Measurements from ENCODE around the gene CTXND2. TPM values are rescaled to one million over a fixed set of nuclear protein-coding genes. Genes with fewer than 3 reads are reported as not detected.

The CTXND2 gene
- total and polyA plus RNA-seq, 9 of the 15 experiments (the other 6 are each of a cell fraction or from before 2014, with no cell fraction given) = not detected

DNA sequence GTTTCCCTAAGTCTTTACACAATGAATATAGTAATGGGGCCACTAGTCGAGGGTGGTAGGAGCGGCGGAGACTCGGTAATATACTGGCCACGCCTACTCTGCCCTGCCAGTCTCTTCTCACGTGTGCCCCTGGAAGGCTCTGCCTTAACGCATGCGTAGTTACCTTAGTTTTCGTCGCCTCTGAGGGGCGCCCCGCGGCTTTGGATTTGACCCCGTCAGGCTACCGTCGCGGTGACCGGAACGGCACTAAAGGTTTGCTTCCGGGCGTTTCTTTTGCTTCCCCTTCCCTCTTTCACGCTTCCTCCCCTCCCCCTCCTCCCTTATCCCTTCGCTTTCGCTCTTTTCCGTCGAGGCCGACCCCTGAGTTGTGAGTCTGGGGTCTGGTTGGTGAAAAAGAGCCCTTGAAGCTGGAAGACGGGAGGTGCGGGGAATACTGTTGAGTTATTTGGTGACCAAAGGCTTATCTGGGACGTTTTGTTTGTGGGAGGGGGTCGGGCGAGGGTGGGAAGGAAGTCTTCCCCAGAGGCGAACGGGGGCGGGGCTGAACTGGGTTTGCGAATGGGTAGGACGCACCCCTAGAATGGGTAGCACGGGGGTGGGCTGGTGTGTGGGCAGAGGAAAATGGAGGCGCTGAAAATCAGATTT is 39.3 kb downstream of the CTXND2 start, which contains the start of gene SETDB1 (continued):
- TF ChIP-seq, protein P1, sequence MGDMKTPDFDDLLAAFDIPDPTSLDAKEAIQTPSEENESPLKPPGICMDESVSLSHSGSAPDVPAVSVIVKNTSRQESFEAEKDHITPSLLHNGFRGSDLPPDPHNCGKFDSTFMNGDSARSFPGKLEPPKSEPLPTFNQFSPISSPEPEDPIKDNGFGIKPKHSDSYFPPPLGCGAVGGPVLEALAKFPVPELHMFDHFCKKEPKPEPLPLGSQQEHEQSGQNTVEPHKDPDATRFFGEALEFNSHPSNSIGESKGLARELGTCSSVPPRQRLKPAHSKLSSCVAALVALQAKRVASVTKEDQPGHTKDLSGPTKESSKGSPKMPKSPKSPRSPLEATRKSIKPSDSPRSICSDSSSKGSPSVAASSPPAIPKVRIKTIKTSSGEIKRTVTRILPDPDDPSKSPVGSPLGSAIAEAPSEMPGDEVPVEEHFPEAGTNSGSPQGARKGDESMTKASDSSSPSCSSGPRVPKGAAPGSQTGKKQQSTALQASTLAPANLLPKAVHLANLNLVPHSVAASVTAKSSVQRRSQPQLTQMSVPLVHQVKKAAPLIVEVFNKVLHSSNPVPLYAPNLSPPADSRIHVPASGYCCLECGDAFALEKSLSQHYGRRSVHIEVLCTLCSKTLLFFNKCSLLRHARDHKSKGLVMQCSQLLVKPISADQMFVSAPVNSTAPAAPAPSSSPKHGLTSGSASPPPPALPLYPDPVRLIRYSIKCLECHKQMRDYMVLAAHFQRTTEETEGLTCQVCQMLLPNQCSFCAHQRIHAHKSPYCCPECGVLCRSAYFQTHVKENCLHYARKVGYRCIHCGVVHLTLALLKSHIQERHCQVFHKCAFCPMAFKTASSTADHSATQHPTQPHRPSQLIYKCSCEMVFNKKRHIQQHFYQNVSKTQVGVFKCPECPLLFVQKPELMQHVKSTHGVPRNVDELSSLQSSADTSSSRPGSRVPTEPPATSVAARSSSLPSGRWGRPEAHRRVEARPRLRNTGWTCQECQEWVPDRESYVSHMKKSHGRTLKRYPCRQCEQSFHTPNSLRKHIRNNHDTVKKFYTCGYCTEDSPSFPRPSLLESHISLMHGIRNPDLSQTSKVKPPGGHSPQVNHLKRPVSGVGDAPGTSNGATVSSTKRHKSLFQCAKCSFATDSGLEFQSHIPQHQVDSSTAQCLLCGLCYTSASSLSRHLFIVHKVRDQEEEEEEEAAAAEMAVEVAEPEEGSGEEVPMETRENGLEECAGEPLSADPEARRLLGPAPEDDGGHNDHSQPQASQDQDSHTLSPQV (IDR thresholded peaks at IDR 0.05) = no peak
- peak in 1 of 2 experiments; percentile 42; a peak in 1 of 3 replicates for TF ChIP-seq CBX3 (IDR thresholded peaks at IDR 0.05; ENCODE audit: borderline replicate concordance in 1 of 2, low read length in 2 of 2)
- no peak for TF ChIP-seq TFAM (CRISPR knock-in tag; conservative IDR thresholded peaks at IDR 0.05)
- no peak for TF ChIP-seq WHSC1 (IDR thresholded peaks at IDR 0.05; ENCODE audit: low read length)
- no peak for TF ChIP-seq SAFB2 (IDR thresholded peaks at IDR 0.05; ENCODE audit: borderline replicate concordance, low read depth, low read length, severe bottlenecking)
- TF ChIP-seq ZEB2 (IDR thresholded peaks at IDR 0.05) = no peak
- TF ChIP-seq NUFIP1 (IDR thresholded peaks at IDR 0.05; ENCODE audit: partially characterized antibody) = no peak
- TF ChIP-seq, protein P2, sequence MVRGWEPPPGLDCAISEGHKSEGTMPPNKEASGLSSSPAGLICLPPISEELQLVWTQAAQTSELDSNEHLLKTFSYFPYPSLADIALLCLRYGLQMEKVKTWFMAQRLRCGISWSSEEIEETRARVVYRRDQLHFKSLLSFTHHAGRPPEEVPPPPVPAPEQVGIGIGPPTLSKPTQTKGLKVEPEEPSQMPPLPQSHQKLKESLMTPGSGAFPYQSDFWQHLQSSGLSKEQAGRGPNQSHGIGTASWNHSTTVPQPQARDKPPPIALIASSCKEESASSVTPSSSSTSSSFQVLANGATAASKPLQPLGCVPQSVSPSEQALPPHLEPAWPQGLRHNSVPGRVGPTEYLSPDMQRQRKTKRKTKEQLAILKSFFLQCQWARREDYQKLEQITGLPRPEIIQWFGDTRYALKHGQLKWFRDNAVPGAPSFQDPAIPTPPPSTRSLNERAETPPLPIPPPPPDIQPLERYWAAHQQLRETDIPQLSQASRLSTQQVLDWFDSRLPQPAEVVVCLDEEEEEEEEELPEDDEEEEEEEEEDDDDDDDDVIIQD (CRISPR knock-in tag; IDR thresholded peaks at IDR 0.05) = no peak
- peak; percentile 67 for TF ChIP-seq EP300 (IDR thresholded peaks at IDR 0.05; ENCODE audit: low read length)
- no peak; the same call in 1 of the 2 replicates for TF ChIP-seq LCOR (CRISPR knock-in tag; IDR thresholded peaks at IDR 0.05)
- peak; percentile 46; the same call in 1 of the 2 replicates for TF ChIP-seq ARID1B (IDR thresholded peaks at IDR 0.05)
- TF ChIP-seq ATF1 (CRISPR knock-in tag; IDR thresholded peaks at IDR 0.05) = no peak
- TF ChIP-seq ATF1 (tag; IDR thresholded peaks at IDR 0.05) = peak; percentile 76
- TF ChIP-seq ZNF57 (CRISPR knock-in tag; IDR thresholded peaks at IDR 0.05) = no peak
- TF ChIP-seq SIN3B (IDR thresholded peaks at IDR 0.05; ENCODE audit: low read depth) = peak; percentile 63
- TF ChIP-seq ELF4 (CRISPR knock-in tag; IDR thresholded peaks at IDR 0.05) = 0 out of 2 replicates have a peak, but pooled peaks have one; percentile 74
- TF ChIP-seq ZNF232 (CRISPR knock-in tag; IDR thresholded peaks at IDR 0.05) = no peak
- peak; percentile 96 for TF ChIP-seq BHLHE40 (IDR thresholded peaks at IDR 0.05; ENCODE audit: low read length)
- peak; percentile 89 for TF ChIP-seq MYC (IDR thresholded peaks at IDR 0.05; ENCODE audit: low read depth, low read length)
- TF ChIP-seq MYC (CRISPR knock-in tag; IDR thresholded peaks at IDR 0.05; ENCODE audit: borderline replicate concordance, low read depth) = no peak
- TF ChIP-seq SMARCB1 (IDR thresholded peaks at IDR 0.05; ENCODE audit: insufficient read length, low read depth) = no peak
- peak; percentile 61; the same call in 1 of the 2 replicates for TF ChIP-seq RAD51 (IDR thresholded peaks at IDR 0.05; ENCODE audit: borderline replicate concordance, low read depth)
- TF ChIP-seq TCF3 (CRISPR knock-in tag; IDR thresholded peaks at IDR 0.05) = no peak; the same call in 1 of the 2 replicates
- TF ChIP-seq ZFPM2 (CRISPR knock-in tag; IDR thresholded peaks at IDR 0.05) = no peak
- no peak for TF ChIP-seq PPARD (CRISPR knock-in tag; IDR thresholded peaks at IDR 0.05)
